Motor neuron (in vitro differentiated cells): Measurements from ENCODE around the gene TMEM209. TPM values are rescaled to one million over a fixed set of nuclear protein-coding genes. Genes with fewer than 3 reads are reported as not detected.
"Not testable (repeated sequence)": the region's sequence is repeated elsewhere in the genome, so short reads cannot be mapped to it uniquely, and the experiment has no call there.

Experiments
- ATAC-seq, 8 experiments: fragments of 200-7000 bp; cut with Tn5 transposase; replicated peaks in 6 of 8; 2 replicates each; pipeline ENCODE4 v1.8.0; 2021; ENCODE audit warnings: mild to moderate bottlenecking in 8 of 8, moderate library complexity in 8 of 8
- H3K27ac ChIP-seq, 2 donors: fragments of 250-450 bp; sonication (Bioruptor Pico); 2 replicates each; pipeline ENCODE4 v1.9.0; 2021; ENCODE audit warnings: antibody characterized with exemption in 2 of 2, mild to moderate bottlenecking in 2 of 2, moderate library complexity in 1 of 2
- H3K4me1 ChIP-seq, 2 donors: fragments of 250-450 bp; sonication (Bioruptor Pico); replicated peaks in 1 of 2; 2 replicates each; pipeline ENCODE4 v1.6.1; 2021; ENCODE audit warnings: antibody characterized with exemption in 2 of 2, mild to moderate bottlenecking in 2 of 2, moderate library complexity in 1 of 2
- H3K4me3 ChIP-seq, 5 donors: fragments of 250-450 bp; sonication (Bioruptor Pico); 2 replicates each; pipeline ENCODE4 v1.9.0; 2021; ENCODE audit warnings: antibody characterized with exemption in 5 of 5, mild to moderate bottlenecking in 5 of 5, moderate library complexity in 4 of 5
- WGBS, 10 experiments: fragments of 450-650 bp; shearing (Covaris generic); methylation state at CpG; one replicate each; pipeline ENCODE4 v1.0.0; 2022; 5-methylcytosine and 5-hydroxymethylcytosine counted together
- in situ Hi-C, 9 experiments: fragments of 400-800 bp; cut with MboI; loops; one replicate each; pipeline ENCODE4 v1.15.0; 2021; ENCODE audit warnings: low sequenced_read_pairs in 9 of 9, low pct_unique_long_range_greater_than_20kb in 2 of 9; ENCODE audit not compliant: unreplicated experiment in 9 of 9
- total RNA-seq, 8 experiments: library from RNA; unstranded; fragments of 300-600 nt; gene quantifications; 2 replicates each; pipeline versions ENCODE4 v1.2.3 to v1.2.4, GENCODE V29; 2022

Gene TMEM209
- total RNA-seq, 8 experiments from 2014 or later, result 18.4 to 30.0 (median 22.6) TPM

- in situ Hi-C loops, result loop anchor here in 1 of 9 experiments (25.0 kb wide), 1 partner anchor 482 kb away; no protein-coding TSS in a partner anchor
- WGBS, 10 experiments, result no CpG with 5 or more reads among the region's 28 CpGs
Observed at GRCh38 chr7:130229981-130230380, 24.8 kb upstream of the TMEM209 start.

GRCh38 chr7:130228840-130229502, 23.8 kb upstream of the TMEM209 start:
- peak in 5 of 8 experiments; percentile 12 to 62 (median 24) for ATAC-seq
- in situ Hi-C loops, result loop anchor here in 1 of 9 experiments (25.0 kb wide), 1 partner anchor 483 kb away; no protein-coding TSS in a partner anchor
- Histone ChIP-seq H3K4me3 (no peak overlapping the region), H3K27ac (no peak overlapping the region), H3K4me1 (peaks cover 18 to 22% of the 10 kb centered on the region in 2 donors)
- WGBS, 10 experiments, result 0 to 67% (median 45%) methylated on average over 1 to 6 of the region's 7 CpGs; no CpG with 5 or more reads in 1 of the 10 experiments

More at GRCh38 chr7:130229981-130230380, 24.8 kb upstream of the TMEM209 start:
- peaks cover 18 to 22% of the 10 kb centered on the region in 2 donors for H3K4me1 ChIP-seq
- not testable (repeated sequence) for ATAC-seq, H3K4me3 ChIP-seq, H3K27ac ChIP-seq

GRCh38 chr7:130227883-130228575, 22.8 kb upstream of the TMEM209 start:
- no peak overlapping the region for H3K27ac ChIP-seq
- in situ Hi-C loops, result loop anchor here in 1 of 9 experiments (25.0 kb wide), 1 partner anchor 484 kb away; no protein-coding TSS in a partner anchor

GRCh38 chr7:130226333-130226732, 21.1 kb upstream of the TMEM209 start:
- Histone ChIP-seq H3K4me1 (peaks cover 14 to 18% of the 10 kb centered on the region in 2 donors), H3K4me3 (no peak overlapping the region), H3K27ac (no peak overlapping the region)
- no peak for ATAC-seq
- 50 to 100% (median 94%) methylated on average over 1 of the region's 1 CpG; no CpG with 5 or more reads in 4 of the 10 experiments for WGBS, 10 experiments
- in situ Hi-C loops, result loop anchor here in 1 of 9 experiments (25.0 kb wide), 1 partner anchor 486 kb away; no protein-coding TSS in a partner anchor

More at GRCh38 chr7:130227883-130228575, 22.8 kb upstream of the TMEM209 start:
- 20 to 100% (median 50%) methylated on average over 1 of the region's 1 CpG; no CpG with 5 or more reads in 6 of the 10 experiments for WGBS, 10 experiments
- peaks cover 18 to 22% of the 10 kb centered on the region in 2 donors for H3K4me1 ChIP-seq
- peak in 4 of 8 experiments; percentile 40 to 71 (median 54) for ATAC-seq
- H3K4me3 ChIP-seq, result no peak overlapping the region

- ATAC-seq, result not testable (repeated sequence)
- in situ Hi-C loops, result loop anchor here in 4 of 9 experiments (25.0 kb wide), 3 partner anchors 212 to 487 kb away; partner anchors contain the start of genes CEP41 (in 1 of the 4) and MEST (in 1 of the 4)
Observed at GRCh38 chr7:130224923-130225322, 19.7 kb upstream of the TMEM209 start.

GRCh38 chr7:130224210-130224609, 19.0 kb upstream of the TMEM209 start:
- 60 to 94% (median 82%) methylated on average over 1 to 4 of the region's 5 CpGs; no CpG with 5 or more reads in 3 of the 10 experiments for WGBS, 10 experiments
- Histone ChIP-seq H3K4me3 (no peak overlapping the region), H3K4me1 (peaks cover 12 to 14% of the 10 kb centered on the region in 2 donors), H3K27ac (no peak overlapping the region)
- ATAC-seq, result no peak
- in situ Hi-C loops, result loop anchor here in 3 of 9 experiments (25.0 kb wide), 3 partner anchors 213 to 488 kb away; partner anchors contain the start of genes CEP41 (in 1 of the 3) and MEST (in 1 of the 3)

More at GRCh38 chr7:130224923-130225322, 19.7 kb upstream of the TMEM209 start:
- H3K4me3 ChIP-seq, H3K27ac ChIP-seq: not testable (repeated sequence)
- H3K4me1 ChIP-seq, result peaks cover 14 to 18% of the 10 kb centered on the region in 2 donors
- 58 to 94% (median 89%) methylated on average over 2 to 3 of the region's 3 CpGs; no CpG with 5 or more reads in 7 of the 10 experiments for WGBS, 10 experiments

- no peak overlapping the region for H3K27ac ChIP-seq
- WGBS, 10 experiments, result 100% methylated on average over 1 of the region's 1 CpG; no CpG with 5 or more reads in 9 of the 10 experiments
- ATAC-seq, result no peak
- peaks cover 7 to 8% of the 10 kb centered on the region in 2 donors for H3K4me1 ChIP-seq
- in situ Hi-C loops, result loop anchor here in 3 of 9 experiments (25.0 kb wide), 3 partner anchors 214 to 489 kb away; partner anchors contain the start of genes CEP41 (in 1 of the 3) and MEST (in 1 of the 3)
- no peak overlapping the region for H3K4me3 ChIP-seq
Observed at GRCh38 chr7:130223646-130224045, 18.4 kb upstream of the TMEM209 start.

GRCh38 chr7:130221746-130222145, 16.5 kb upstream of the TMEM209 start:
- Histone ChIP-seq H3K4me3 (no peak overlapping the region), H3K27ac (no peak overlapping the region), H3K4me1 (no peaks in the 10 kb centered on the region)
- ATAC-seq, result peak in 1 of 8 experiments; percentile 39
- 36 to 100% (median 87%) methylated on average over 1 to 4 of the region's 4 CpGs; no CpG with 5 or more reads in 4 of the 10 experiments for WGBS, 10 experiments
- in situ Hi-C loops, result loop anchor here in 3 of 9 experiments (25.0 kb wide), 3 partner anchors 216 to 491 kb away; partner anchors contain the start of genes CEP41 (in 1 of the 3) and MEST (in 1 of the 3)

GRCh38 chr7:130219871-130220270, 14.7 kb upstream of the TMEM209 start:
- H3K4me1 ChIP-seq, result no peaks in the 10 kb centered on the region
- ATAC-seq, result no peak
- H3K4me3 ChIP-seq, result no peak overlapping the region
- in situ Hi-C loops, result loop anchor here in 3 of 9 experiments (25.0 kb wide), 3 partner anchors 217 to 492 kb away; partner anchors contain the start of genes CEP41 (in 1 of the 3) and MEST (in 1 of the 3)
- WGBS, 10 experiments, result 40 to 95% (median 84%) methylated on average over 1 to 6 of the region's 9 CpGs; no CpG with 5 or more reads in 2 of the 10 experiments
- H3K27ac ChIP-seq, result no peak overlapping the region

- no peak overlapping the region for H3K4me3 ChIP-seq
- WGBS, 10 experiments, result 78 to 100% (median 100%) methylated on average over 1 to 5 of the region's 5 CpGs; no CpG with 5 or more reads in 1 of the 10 experiments
- in situ Hi-C loops, result loop anchor here in 3 of 9 experiments (25.0 kb wide), 3 partner anchors 218 to 493 kb away; partner anchors contain the start of genes CEP41 (in 1 of the 3) and MEST (in 1 of the 3)
- no peak overlapping the region for H3K27ac ChIP-seq
- H3K4me1 ChIP-seq, result no peaks in the 10 kb centered on the region
- no peak for ATAC-seq
Observed at GRCh38 chr7:130218806-130219620, 13.8 kb upstream of the TMEM209 start.

- no peak for ATAC-seq
- no peaks in the 10 kb centered on the region for H3K4me1 ChIP-seq
- H3K4me3 ChIP-seq, result no peak overlapping the region
- no peak overlapping the region for H3K27ac ChIP-seq
- WGBS, 10 experiments, result 50 to 100% (median 75%) methylated on average over 1 of the region's 1 CpG; no CpG with 5 or more reads in 5 of the 10 experiments
- in situ Hi-C loops, result loop anchor here in 3 of 9 experiments (25.0 kb wide), 3 partner anchors 221 to 496 kb away; partner anchors contain the start of genes CEP41 (in 1 of the 3) and MEST (in 1 of the 3)
Observed at GRCh38 chr7:130216750-130217149, 11.5 kb upstream of the TMEM209 start.
